Uterus (tissue), 4 donors: ENCODE measurements around the gene KDM2B. TPM values are rescaled to one million over a fixed set of nuclear protein-coding genes. Genes with fewer than 3 reads are reported as not detected.

Source experiments
- DNase-seq, 2 donors: peaks; one replicate each; pipeline ENCODE4 v3.0.0-alpha.2; 2019 to 2020
- H3K27ac ChIP-seq, 2 donors: fragments of 200-600 bp; sonication (generic); 1 replicate in 1 of 2; 2 replicates in 1 of 2; pipeline ENCODE4 v1.5.1; 2016 to 2018
- H3K27me3 ChIP-seq, 2 donors: fragments of 200-600 bp; sonication (generic); one replicate each; pipeline ENCODE4 v1.5.1; 2018 to 2019; ENCODE audit warnings: control low read depth in 1 of 2
- H3K36me3 ChIP-seq, 2 donors: fragments of 200-600 bp; sonication (generic); one replicate each; pipeline ENCODE4 v1.5.1; 2019; ENCODE audit warnings: control low read depth in 1 of 2
- H3K4me1 ChIP-seq, 2 donors: fragments of 200-600 bp; sonication (generic); one replicate each; pipeline ENCODE4 v1.5.1; 2018 to 2019; ENCODE audit warnings: control low read depth in 1 of 2
- H3K4me3 ChIP-seq, 2 donors: fragments of 200-600 bp; sonication (generic); 1 replicate in 1 of 2; 2 replicates in 1 of 2; pipeline ENCODE4 v1.5.1; 2018 to 2019; ENCODE audit warnings: mild to moderate bottlenecking in 1 of 2
- H3K9me3 ChIP-seq, 2 donors: fragments of 200-600 bp; sonication (generic); one replicate each; pipeline ENCODE4 v1.5.1; 2019; ENCODE audit warnings: control low read depth in 1 of 2
- POLR2A ChIP-seq, 2 donors: fragments of 450-650 bp; IDR thresholded peaks; one replicate each; pipeline ENCODE4 v1.6.1; 2016; ENCODE audit warnings: antibody characterized with exemption in 2 of 2, mild to moderate bottlenecking in 1 of 2, moderate library complexity in 1 of 2
- intact Hi-C: fragments of 100-400 bp; cut with DNase I; formaldehyde crosslinking; loops from one replicate; pipeline ENCODE4 v1.15.1; 2023; ENCODE audit warnings: low total_unique reads
- total RNA-seq, 4 donors: library from RNA; depleted of rRNA in 3 of 4; stranded (reverse); fragments of >200 nt in 3 of 4; gene quantifications; one replicate each; pipeline versions ENCODE4 v1.1.0 to v1.2.4, GENCODE V29; 2014 to 2023
- TF ChIP-seq, protein P1 (sequence below), 4 experiments: fragments of 200-600 bp in 2 of 4; fragments of 450-650 bp in 2 of 4; sonication (generic) in 2 of 4; IDR thresholded peaks; one replicate each; pipeline ENCODE4 v1.5.1; 2016 to 2019; ENCODE audit warnings: antibody characterized with exemption in 4 of 4, mild to moderate bottlenecking in 2 of 4, moderate library complexity in 1 of 4
- donor health status: DM: yes; HTN: yes; CAD: no.

KDM2B gene
- total RNA-seq, 4 donors from 2014 or later: 6.1 to 78.0 (median 19.8) TPM

DNA sequence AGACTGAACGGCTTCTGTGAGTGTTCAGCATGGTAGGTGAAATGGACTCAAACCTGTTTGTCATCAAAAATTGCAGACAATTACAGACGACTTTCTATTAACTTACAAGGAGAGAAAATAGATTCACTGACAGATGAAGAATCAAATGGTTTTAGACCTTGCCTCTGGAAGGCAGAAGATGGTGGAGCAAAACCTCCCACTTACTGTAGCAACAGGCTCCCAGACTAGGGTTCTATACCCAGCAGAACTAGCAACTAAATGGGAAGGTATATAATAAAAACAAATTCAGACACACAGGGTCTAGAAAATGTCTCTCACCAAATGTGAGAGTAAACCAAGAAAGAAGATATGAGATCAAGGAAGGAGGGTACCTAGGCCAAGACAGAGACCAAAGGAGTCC, 144.1 kb downstream of the KDM2B start:
- H3K27ac ChIP-seq: no peak overlapping the region
- H3K9me3 ChIP-seq: no peaks in the 10 kb centered on the region
- no peak for DNase-seq
- H3K4me3 ChIP-seq: no peak overlapping the region
- H3K36me3 ChIP-seq: no peaks in the 10 kb centered on the region
- H3K4me1 ChIP-seq: no peaks in the 10 kb centered on the region
- intact Hi-C loops: no loop called here
- H3K27me3 ChIP-seq: no peaks in the 10 kb centered on the region
- TF ChIP-seq POLR2A (IDR thresholded peaks at IDR 0.05): no peak
- TF ChIP-seq, protein P1, sequence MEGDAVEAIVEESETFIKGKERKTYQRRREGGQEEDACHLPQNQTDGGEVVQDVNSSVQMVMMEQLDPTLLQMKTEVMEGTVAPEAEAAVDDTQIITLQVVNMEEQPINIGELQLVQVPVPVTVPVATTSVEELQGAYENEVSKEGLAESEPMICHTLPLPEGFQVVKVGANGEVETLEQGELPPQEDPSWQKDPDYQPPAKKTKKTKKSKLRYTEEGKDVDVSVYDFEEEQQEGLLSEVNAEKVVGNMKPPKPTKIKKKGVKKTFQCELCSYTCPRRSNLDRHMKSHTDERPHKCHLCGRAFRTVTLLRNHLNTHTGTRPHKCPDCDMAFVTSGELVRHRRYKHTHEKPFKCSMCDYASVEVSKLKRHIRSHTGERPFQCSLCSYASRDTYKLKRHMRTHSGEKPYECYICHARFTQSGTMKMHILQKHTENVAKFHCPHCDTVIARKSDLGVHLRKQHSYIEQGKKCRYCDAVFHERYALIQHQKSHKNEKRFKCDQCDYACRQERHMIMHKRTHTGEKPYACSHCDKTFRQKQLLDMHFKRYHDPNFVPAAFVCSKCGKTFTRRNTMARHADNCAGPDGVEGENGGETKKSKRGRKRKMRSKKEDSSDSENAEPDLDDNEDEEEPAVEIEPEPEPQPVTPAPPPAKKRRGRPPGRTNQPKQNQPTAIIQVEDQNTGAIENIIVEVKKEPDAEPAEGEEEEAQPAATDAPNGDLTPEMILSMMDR (IDR thresholded peaks at IDR 0.05): no peak

DNA sequence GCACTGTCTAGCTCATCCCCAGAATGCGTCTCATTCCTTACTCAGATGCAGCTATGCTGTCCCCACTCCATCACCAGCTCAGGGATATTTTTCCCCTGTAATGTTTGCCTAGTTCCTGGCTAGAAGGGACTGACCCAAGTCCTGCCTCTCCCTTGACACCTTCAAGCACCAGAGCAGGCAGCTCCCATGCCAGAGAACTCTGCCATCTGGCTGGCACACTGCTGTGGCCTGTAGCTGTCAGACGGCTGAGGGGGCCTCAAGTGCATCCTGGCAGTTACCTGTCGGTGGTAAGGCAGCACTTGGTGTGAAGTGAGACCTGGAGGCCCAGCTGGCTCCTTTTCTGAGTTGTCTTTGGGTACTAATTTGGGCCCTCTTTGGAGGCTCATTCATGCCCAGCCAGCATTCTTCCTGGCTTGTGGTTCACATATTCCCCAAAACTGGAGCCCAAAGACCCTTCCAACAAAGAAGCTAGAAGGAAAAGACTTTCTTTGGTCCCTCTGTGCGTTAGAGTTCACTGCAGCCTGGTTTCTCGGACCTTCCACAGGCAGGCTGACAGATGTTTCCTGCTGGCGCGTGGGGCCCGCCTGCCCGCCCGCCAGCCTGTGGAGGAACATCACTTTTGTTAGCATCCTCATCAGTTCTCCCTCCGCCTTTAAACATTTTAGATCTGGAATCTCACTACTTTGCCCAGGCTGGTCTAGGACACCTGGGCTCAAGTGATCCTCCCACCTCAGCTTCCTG, 147.9 kb downstream of the KDM2B start:
- intact Hi-C loops: no loop called here
- H3K27ac ChIP-seq: no peak overlapping the region

DNA sequence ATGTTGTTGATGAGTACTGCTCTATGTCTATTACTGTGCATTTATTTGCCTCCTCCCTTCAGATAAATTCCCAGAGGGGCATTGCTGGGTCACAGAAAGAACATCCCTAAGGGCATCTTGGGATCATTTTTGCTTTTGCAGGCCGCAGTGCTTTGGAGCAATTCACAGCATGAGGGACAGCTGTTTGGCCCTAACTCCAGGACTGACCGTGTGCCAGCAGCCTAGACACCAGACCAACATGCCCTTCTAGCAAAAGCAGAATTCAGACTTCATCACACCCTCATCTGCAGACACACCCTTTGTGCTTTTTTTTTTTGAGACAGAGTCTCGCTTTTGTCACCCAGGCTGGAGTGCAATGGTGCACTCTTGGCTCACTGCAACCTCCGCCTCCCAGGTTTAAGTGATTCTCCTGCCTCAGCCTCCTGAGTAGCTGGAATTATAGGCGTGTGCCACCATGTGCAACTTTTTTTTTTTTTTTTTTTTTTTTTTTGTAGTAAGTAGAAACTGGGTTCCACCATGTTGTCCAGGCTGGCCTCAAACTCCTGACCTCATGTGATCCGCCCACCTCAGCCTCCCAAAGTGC, 149.9 kb downstream of the KDM2B start:
- no peak for TF ChIP-seq POLR2A (IDR thresholded peaks at IDR 0.05)
- TF ChIP-seq, protein P1 (IDR thresholded peaks at IDR 0.05): no peak

More for the DNA sequence above, 147.9 kb downstream of the KDM2B start:
- no peaks in the 10 kb centered on the region for H3K36me3 ChIP-seq
- H3K9me3 ChIP-seq: no peaks in the 10 kb centered on the region
- H3K4me1 ChIP-seq: no peaks in the 10 kb centered on the region
- TF ChIP-seq POLR2A (IDR thresholded peaks at IDR 0.05): no peak
- TF ChIP-seq, protein P1 (IDR thresholded peaks at IDR 0.05): no peak
- no peaks in the 10 kb centered on the region for H3K27me3 ChIP-seq
- H3K4me3 ChIP-seq: no peak overlapping the region
- DNase-seq: no peak

DNA sequence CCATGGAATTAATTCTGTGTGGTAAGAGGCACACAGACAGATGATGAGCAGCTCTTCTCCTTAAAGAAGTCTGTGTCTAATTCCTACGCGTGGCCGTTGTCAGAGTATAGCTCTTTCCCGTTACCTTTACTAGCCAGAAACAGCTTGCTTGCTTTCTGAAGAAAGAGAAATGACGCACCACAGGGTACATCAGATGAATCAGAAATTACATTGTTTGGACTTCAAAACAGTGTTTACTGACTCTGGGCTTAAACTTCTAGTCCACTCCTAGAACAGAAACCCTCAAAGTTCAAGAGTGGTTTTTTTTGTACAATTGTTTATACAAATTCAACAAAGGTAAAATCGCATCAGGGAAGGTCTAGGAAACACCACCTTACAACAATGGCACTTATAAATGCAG, 151.9 kb downstream of the KDM2B start:
- TF ChIP-seq, protein P1 (IDR thresholded peaks at IDR 0.05): no peak
- TF ChIP-seq POLR2A (IDR thresholded peaks at IDR 0.05): no peak
- Histone ChIP-seq H3K36me3 (no peaks in the 10 kb centered on the region), H3K4me1 (no peaks in the 10 kb centered on the region), H3K4me3 (no peak overlapping the region), H3K27me3 (no peaks in the 10 kb centered on the region), H3K27ac (no peak overlapping the region), H3K9me3 (no peaks in the 10 kb centered on the region)
- no peak for DNase-seq
- intact Hi-C loops: no loop called here

More for the DNA sequence above, 149.9 kb downstream of the KDM2B start:
- H3K4me3 ChIP-seq: no peak overlapping the region
- no peaks in the 10 kb centered on the region for H3K27me3 ChIP-seq
- no peaks in the 10 kb centered on the region for H3K4me1 ChIP-seq
- no peak for DNase-seq
- no peaks in the 10 kb centered on the region for H3K36me3 ChIP-seq
- H3K27ac ChIP-seq: no peak overlapping the region
- no peaks in the 10 kb centered on the region for H3K9me3 ChIP-seq
- intact Hi-C loops: no loop called here

DNA sequence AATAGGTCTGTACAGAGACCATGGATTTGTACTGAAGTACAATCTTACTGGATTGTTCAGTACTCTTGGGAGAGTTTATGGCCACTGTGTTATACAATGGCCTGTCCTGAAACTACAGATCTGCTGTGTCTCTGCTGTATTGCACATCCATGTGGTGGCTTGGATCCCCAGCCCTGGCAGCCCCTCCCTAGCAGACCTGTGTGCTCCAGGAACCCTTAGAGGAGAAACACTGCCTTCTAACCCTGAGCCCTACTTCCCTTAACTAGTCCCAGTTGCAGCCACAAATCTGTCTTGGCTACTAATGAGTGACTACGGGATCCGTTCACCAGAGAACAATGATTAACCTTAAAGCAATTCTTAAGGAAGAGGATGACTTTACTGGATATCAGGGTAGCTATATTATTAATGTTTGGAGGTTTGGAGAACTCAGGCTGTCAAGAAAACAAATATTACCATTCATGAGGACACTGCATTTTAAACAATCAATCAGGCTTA, 153.2 kb downstream of the KDM2B start:
- TF ChIP-seq, protein P1 (IDR thresholded peaks at IDR 0.05): no peak
- TF ChIP-seq POLR2A (IDR thresholded peaks at IDR 0.05): no peak

More for the DNA sequence above, 153.2 kb downstream of the KDM2B start:
- Histone ChIP-seq H3K4me3 (no peak overlapping the region), H3K36me3 (no peaks in the 10 kb centered on the region), H3K4me1 (no peaks in the 10 kb centered on the region), H3K9me3 (no peaks in the 10 kb centered on the region), H3K27me3 (no peaks in the 10 kb centered on the region), H3K27ac (no peak overlapping the region)
- no peak for DNase-seq
- intact Hi-C loops: no loop called here
